ENCODE data around the gene CYB561D1. TPM values are rescaled to one million over a fixed set of nuclear protein-coding genes. Genes with fewer than 3 reads are reported as not detected.
A peak's percentile ranks its signal among the peaks of the same experiment; 100 is the strongest.

CYB561D1 gene
- total and polyA plus RNA-seq, 2 of the 8 experiments (the other 6 are each of a cell fraction or from before 2014, with no cell fraction given), result 3.6 to 3.8 TPM

DNA sequence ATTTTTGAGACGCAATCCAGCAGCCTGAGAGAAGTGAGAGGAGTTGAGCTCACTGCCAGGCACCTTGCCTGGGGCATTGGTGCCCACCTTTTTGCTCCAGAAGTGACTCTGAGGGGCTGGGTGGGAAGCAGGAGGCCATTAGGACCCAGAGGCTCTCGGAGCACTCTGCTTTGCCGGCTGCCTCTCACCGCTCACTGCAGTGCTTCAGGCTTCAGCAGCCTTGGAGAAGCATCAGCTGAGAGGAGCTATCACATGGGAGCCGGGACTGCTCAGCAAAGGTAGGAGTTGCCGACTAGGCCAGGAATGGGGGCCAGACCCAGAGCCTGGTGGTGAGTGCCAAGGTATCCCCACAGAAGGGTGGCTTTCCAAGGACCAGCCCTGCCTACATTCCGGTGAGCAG is 45.8 kb downstream of the CYB561D1 start, which contains the start of gene GPR61:
TSS of gene GPR61 (plus strand) at position 197 of the 400 bp plus-strand sequence. CDS start 3,151 bp downstream, outside the sequence.
- Histone ChIP-seq H3K27ac (ENCODE audit: low read depth, low read length) (no peak within 1 kb of the TSS), H3K18ac (ENCODE audit: extremely low read depth, low read length) (no peak within 1 kb of the TSS; the same call in 1 of the 2 replicates), H4K91ac (replicated peaks; ENCODE audit: insufficient read length, low read length) (no peak within 1 kb of the TSS), H3K79me2 (ENCODE audit: control insufficient read depth in 1 of 2, insufficient read depth in 2 of 2, low read length in 2 of 2) (no peaks in the 10 kb centered on the region), H4K8ac (ENCODE audit: extremely low read depth, insufficient read depth, low read length) (no peak within 1 kb of the TSS; the same call in 1 of the 2 replicates), H4K20me1 (replicated peaks in 1 of 2; ENCODE audit: control insufficient read depth in 1 of 2, insufficient read depth in 2 of 2, low read length in 2 of 2) (no peaks in the 10 kb centered on the region), H2AFZ (ENCODE audit: low read length) (peak within 1 kb of the TSS; percentile 10; the same call in 1 of the 2 replicates), H3K9ac (replicated peaks in 1 of 4; ENCODE audit: extremely low read depth in 1 of 4, low read depth in 3 of 4, low read length in 3 of 4) (no peak within 1 kb of the TSS), H2BK5ac (ENCODE audit: low read depth, low read length) (no peak within 1 kb of the TSS), H3K14ac (ENCODE audit: insufficient read length) (no peak within 1 kb of the TSS), H4K5ac (ENCODE audit: insufficient read length, low read depth, low read length) (no peak within 1 kb of the TSS), H2BK12ac (ENCODE audit: low read depth, low read length) (no peak within 1 kb of the TSS; the same call in 1 of the 2 replicates), H3K4me2 (ENCODE audit: insufficient read depth in 1 of 2, low read depth in 2 of 2, low read length in 2 of 2) (peak within 1 kb of the TSS; percentile 7 to 33; a peak in 2 of 4 replicates), H3K56ac (replicated peaks; ENCODE audit: insufficient read length, low read depth, low read length) (no peak within 1 kb of the TSS), H3K9me3 (ENCODE audit: insufficient read depth in 2 of 2, low read depth in 1 of 2, low read length in 1 of 2) (no peaks in the 10 kb centered on the region), H2BK20ac (ENCODE audit: low read length) (0 out of 2 replicates have a peak within 1 kb of the TSS, but pooled peaks have one; percentile 32), H3K27me3 (replicated peaks in 1 of 4; ENCODE audit: control insufficient read depth in 3 of 4, extremely low read depth in 1 of 4, insufficient read depth in 3 of 4, low read length in 3 of 4) (peaks cover 0 to 2% (median 0%) of the 10 kb centered on the region in 4 experiments; a peak in 1 of 7 replicates), H3K4ac (replicated peaks; ENCODE audit: insufficient read length, low read depth, low read length) (no peak within 1 kb of the TSS), H3K23me2 (ENCODE audit: low read depth, low read length) (no peaks in the 10 kb centered on the region; the same call in 1 of the 2 replicates), H3K36me3 (ENCODE audit: control insufficient read depth in 2 of 4, insufficient read depth in 4 of 4, low read length in 3 of 4) (no peaks in the 10 kb centered on the region), H2AK5ac (ENCODE audit: low read depth, low read length) (no peak within 1 kb of the TSS), H2BK120ac (replicated peaks; ENCODE audit: low read depth, low read length) (no peak within 1 kb of the TSS), H3K79me1 (ENCODE audit: low read depth, low read length) (no peaks in the 10 kb centered on the region; the same call in 1 of the 2 replicates), H3K4me1 (replicated peaks in 1 of 4; ENCODE audit: control insufficient read depth in 3 of 4, insufficient read depth in 4 of 4, low read length in 3 of 4) (peaks cover 0 to 3% (median 1%) of the 10 kb centered on the region in 4 experiments; a peak in 2 of 7 replicates), H2BK15ac (ENCODE audit: low read length) (peak within 1 kb of the TSS; percentile 18; the same call in 1 of the 2 replicates), H3K4me3 (ENCODE audit: extremely low read depth in 1 of 4, insufficient read depth in 2 of 4, low read depth in 3 of 4, low read length in 4 of 4) (peak within 1 kb of the TSS in 1 of 4 experiments; percentile 9; a peak in 2 of 8 replicates), H3K23ac (ENCODE audit: insufficient read length) (no peak within 1 kb of the TSS)
- DNase-seq (ENCODE audit: low read depth in 1 of 2, low spot score in 2 of 2) (peak in 1 of 2 experiments; percentile 41), FAIRE-seq (no peak)
- 66% methylated on average over 7 of the region's 7 CpGs; no CpG with 5 or more reads in 1 of the 2 experiments for WGBS, 2 experiments (ENCODE audit: extremely low coverage in 1 of 2, insufficient coverage in 1 of 2, insufficient read length in 1 of 2, insufficient replicate concordance in 2 of 2, low coverage in 1 of 2, low lambda C conversion rate in 2 of 2, missing lambda C conversion rate in 1 of 2)
- POLR2A ChIA-PET (ENCODE audit: partially characterized antibody), result interaction anchor here (1.2 to 2.2 kb wide), 2 partner anchors 9 to 50 kb away, joined by 4 to 6 read pairs; partner anchors contain the start of gene GNAI3
- no peak for TF ChIP-seq JUN (IDR thresholded peaks at IDR 0.05; ENCODE audit: low read depth, low read length)
- TF ChIP-seq FOSL1 (IDR thresholded peaks at IDR 0.05; ENCODE audit: insufficient read depth, low read depth, low read length), result peak; percentile 85
- CTCF ChIA-PET (ENCODE audit: partially characterized antibody), result interaction anchor here (0.6 to 26.3 kb wide), 6 partner anchors 6 to 381 kb away, joined by 3 to 1755 read pairs (median 4); partner anchors contain the start of genes AMIGO1, ATXN7L2 and CYB561D1

Measured in H1 (cell line).